Keratinocyte (primary cell): ENCODE data around the gene SKIC2. TPM values are rescaled to one million over a fixed set of nuclear protein-coding genes. Genes with fewer than 3 reads are reported as not detected.

ENCODE experiments used
- DNase-seq: peaks from one replicate; pipeline ENCODE4 v3.0.0-alpha.2; 2011; ENCODE audit warnings: low read depth, missing footprints, low spot score
- FAIRE-seq: peaks from 2 replicates; lab custom pipeline; 2011; peaks lifted over from hg19 to GRCh38; lab: Jason Lieb, UNC
- H2AFZ ChIP-seq: 2 replicates; pipeline ENCODE4 v1.6.0; 2012; ENCODE audit warnings: low read length, control low read depth, inconsistent platforms; ENCODE audit not compliant: control insufficient read depth
- H3K27ac ChIP-seq: 2 replicates; pipeline ENCODE4 v1.5.1; 2011; ENCODE audit warnings: low read length; ENCODE audit not compliant: control insufficient read depth, insufficient read depth
- H3K27me3 ChIP-seq: 3 replicates; pipeline ENCODE4 v1.6.0; 2011; ENCODE audit warnings: low read length; ENCODE audit not compliant: control insufficient read depth, insufficient read depth; ENCODE audit errors: extremely low read depth
- H3K36me3 ChIP-seq, 2 experiments: 2 replicates in 1 of 2; 3 replicates in 1 of 2; pipeline ENCODE4 v1.5.1; 2011; ENCODE audit warnings: low read length in 2 of 2, mild to moderate bottlenecking in 1 of 2; ENCODE audit not compliant: control insufficient read depth in 2 of 2, insufficient read depth in 2 of 2; ENCODE audit errors: extremely low read depth in 1 of 2
- H3K4me1 ChIP-seq: 3 replicates; pipeline ENCODE4 v1.5.1; 2011; ENCODE audit warnings: low read length; ENCODE audit not compliant: control insufficient read depth, insufficient read depth; ENCODE audit errors: extremely low read depth
- H3K4me2 ChIP-seq: 3 replicates; pipeline ENCODE4 v1.6.0; 2011; ENCODE audit warnings: low read depth, low read length; ENCODE audit not compliant: control insufficient read depth, insufficient read depth; ENCODE audit errors: extremely low read depth
- H3K4me3 ChIP-seq, 3 experiments: fragments of 200-600 bp in 1 of 3; sonication (generic) in 1 of 3; 2 replicates in 2 of 3; 3 replicates in 1 of 3; pipeline ENCODE4 v1.5.1; 2011 to 2016; ENCODE audit warnings: low read length in 3 of 3, mild to moderate bottlenecking in 3 of 3, control low read depth in 2 of 3, inconsistent platforms in 1 of 3, low read depth in 1 of 3, mixed read lengths in 1 of 3, mixed run types in 1 of 3, moderate library complexity in 1 of 3; ENCODE audit not compliant: control insufficient read depth in 2 of 3, insufficient read depth in 2 of 3; ENCODE audit errors: extremely low read depth in 1 of 3
- H3K79me2 ChIP-seq: 2 replicates; pipeline ENCODE4 v1.6.0; 2012; ENCODE audit warnings: low read length; ENCODE audit not compliant: control insufficient read depth, insufficient read depth
- H3K9ac ChIP-seq: 3 replicates; pipeline ENCODE4 v1.6.0; 2011; ENCODE audit warnings: low read length; ENCODE audit not compliant: control insufficient read depth, insufficient read depth; ENCODE audit errors: extremely low read depth
- H3K9me1 ChIP-seq: 3 replicates; pipeline ENCODE4 v1.6.0; 2011; ENCODE audit warnings: low read length; ENCODE audit not compliant: control insufficient read depth, insufficient read depth; ENCODE audit errors: extremely low read depth
- H3K9me3 ChIP-seq: 2 replicates; pipeline ENCODE4 v1.5.1; 2012; ENCODE audit warnings: low read depth, low read length; ENCODE audit not compliant: control insufficient read depth
- H4K20me1 ChIP-seq: 3 replicates; pipeline ENCODE4 v1.6.0; 2011; ENCODE audit warnings: low read length; ENCODE audit not compliant: control insufficient read depth, insufficient read depth; ENCODE audit errors: extremely low read depth
- EZH2 ChIP-seq: IDR thresholded peaks from one replicate; pipeline ENCODE4 v1.6.1; 2012; ENCODE audit warnings: inconsistent platforms, mild to moderate bottlenecking, low read length, moderate library complexity
- dilution Hi-C: fragments of 300-500 bp; cut with MboI; formaldehyde crosslinking; loops from one replicate; pipeline ENCODE4 v1.7.0; 2020; ENCODE audit warnings: low sequenced_read_pairs; ENCODE audit not compliant: extremely low pct_ligation_motif_present
- polyA plus RNA-seq, 5 experiments: library from polyadenylated mRNA; depleted of rRNA in 3 of 5; stranded (reverse) in 3 of 5; stranded (forward) in 1 of 5; unstranded in 1 of 5; fragments of >200 nt; gene quantifications; 1 replicate in 1 of 5; 2 replicates in 3 of 5; 3 replicates in 1 of 5; pipeline versions ENCODE4 v1.2.1 to v1.2.3, GENCODE V29; 2011 to 2012; ENCODE audit warnings: missing spikeins in 2 of 5, low read depth in 1 of 5, low replicate concordance in 1 of 5
- TF ChIP-seq, protein P1 (sequence below), 3 experiments: IDR thresholded peaks in 1 of 3; conservative IDR thresholded peaks in 1 of 3; optimal IDR thresholded peaks in 1 of 3; 2 replicates in 2 of 3; 3 replicates in 1 of 3; pipeline versions ENCODE3 to v1.5.1; 2011; ENCODE audit warnings: low read length in 3 of 3, mild to moderate bottlenecking in 3 of 3, moderate library complexity in 2 of 3, control low read depth in 1 of 3, inconsistent platforms in 1 of 3; ENCODE audit not compliant: insufficient read depth in 2 of 3; ENCODE audit errors: extremely low read depth in 1 of 3

Gene SKIC2
- polyA plus RNA-seq, 1 donor (not counting 4 experiments of a cell fraction or from before 2014, with no cell fraction given), result 24.5 TPM

DNA sequence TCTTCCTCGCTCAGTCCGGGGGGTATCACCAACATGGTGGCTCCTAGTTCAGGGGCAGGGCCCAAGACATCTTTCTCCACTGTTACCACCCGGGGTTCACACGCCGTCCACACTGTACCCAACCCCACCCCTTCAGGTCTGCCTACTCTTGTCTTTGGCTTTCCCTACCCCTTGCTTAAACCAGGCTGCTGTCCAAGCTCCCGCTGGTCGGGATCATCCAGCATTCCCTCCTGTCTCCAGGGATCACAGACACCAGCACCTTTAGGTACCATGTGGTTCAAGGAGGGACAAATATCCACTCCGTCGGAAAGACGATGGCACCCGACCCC is 599 bp upstream of the SKIC2 start:
- H3K27me3 ChIP-seq, result no peaks in the 10 kb centered on the region
- TF ChIP-seq EZH2, result no peak
- TF ChIP-seq, protein P1, sequence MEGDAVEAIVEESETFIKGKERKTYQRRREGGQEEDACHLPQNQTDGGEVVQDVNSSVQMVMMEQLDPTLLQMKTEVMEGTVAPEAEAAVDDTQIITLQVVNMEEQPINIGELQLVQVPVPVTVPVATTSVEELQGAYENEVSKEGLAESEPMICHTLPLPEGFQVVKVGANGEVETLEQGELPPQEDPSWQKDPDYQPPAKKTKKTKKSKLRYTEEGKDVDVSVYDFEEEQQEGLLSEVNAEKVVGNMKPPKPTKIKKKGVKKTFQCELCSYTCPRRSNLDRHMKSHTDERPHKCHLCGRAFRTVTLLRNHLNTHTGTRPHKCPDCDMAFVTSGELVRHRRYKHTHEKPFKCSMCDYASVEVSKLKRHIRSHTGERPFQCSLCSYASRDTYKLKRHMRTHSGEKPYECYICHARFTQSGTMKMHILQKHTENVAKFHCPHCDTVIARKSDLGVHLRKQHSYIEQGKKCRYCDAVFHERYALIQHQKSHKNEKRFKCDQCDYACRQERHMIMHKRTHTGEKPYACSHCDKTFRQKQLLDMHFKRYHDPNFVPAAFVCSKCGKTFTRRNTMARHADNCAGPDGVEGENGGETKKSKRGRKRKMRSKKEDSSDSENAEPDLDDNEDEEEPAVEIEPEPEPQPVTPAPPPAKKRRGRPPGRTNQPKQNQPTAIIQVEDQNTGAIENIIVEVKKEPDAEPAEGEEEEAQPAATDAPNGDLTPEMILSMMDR (optimal IDR thresholded peaks at IDR 0.05 in 1 of 3, IDR thresholded peaks at IDR 0.05 in 1 of 3, conservative IDR thresholded peaks at IDR 0.05 in 1 of 3; ENCODE audit: extremely low read depth in 1 of 3, insufficient read depth in 2 of 3, low read length in 3 of 3), result no peak
- peaks cover 27% of the 10 kb centered on the region for H3K79me2 ChIP-seq
- peak overlapping the region; percentile 96 for H3K4me2 ChIP-seq
- H3K9me3 ChIP-seq, result no peaks in the 10 kb centered on the region
- peaks cover 35 to 55% of the 10 kb centered on the region in 2 experiments for H3K36me3 ChIP-seq
- H3K27ac ChIP-seq, result peak overlapping the region; percentile 80
- no peak for FAIRE-seq
- dilution Hi-C loops, result no loop called here
- H4K20me1 ChIP-seq, result no peaks in the 10 kb centered on the region
- peak overlapping the region; percentile 90 to 99 (median 95) for H3K4me3 ChIP-seq
- no peak for DNase-seq
- peaks cover 15% of the 10 kb centered on the region for H3K4me1 ChIP-seq
- no peaks in the 10 kb centered on the region for H3K9me1 ChIP-seq
- peak overlapping the region; percentile 96 for H2AFZ ChIP-seq
- H3K9ac ChIP-seq, result peak overlapping the region; percentile 92

- DNase-seq, result no peak
- Histone ChIP-seq H2AFZ (no peak overlapping the region), H4K20me1 (no peaks in the 10 kb centered on the region), H3K27me3 (no peaks in the 10 kb centered on the region), H3K4me1 (peaks cover 15% of the 10 kb centered on the region), H3K36me3 (peaks cover 34 to 38% of the 10 kb centered on the region in 2 experiments), H3K27ac (no peak overlapping the region), H3K9ac (no peak overlapping the region), H3K9me1 (no peaks in the 10 kb centered on the region), H3K9me3 (no peaks in the 10 kb centered on the region), H3K4me3 (no peak overlapping the region), H3K4me2 (no peak overlapping the region), H3K79me2 (peaks cover 27% of the 10 kb centered on the region)
- dilution Hi-C loops, result no loop called here
- no peak for FAIRE-seq
- no peak for TF ChIP-seq EZH2
- TF ChIP-seq, protein P1 (optimal IDR thresholded peaks at IDR 0.05 in 1 of 3, IDR thresholded peaks at IDR 0.05 in 1 of 3, conservative IDR thresholded peaks at IDR 0.05 in 1 of 3; ENCODE audit: extremely low read depth in 1 of 3, insufficient read depth in 2 of 3, low read length in 3 of 3), result no peak
These were observed 2.6 kb downstream of the SKIC2 start for GRCh38 chr6:31961616-31962015.
